Neutrophil (primary cell): Measurements from ENCODE around the gene HDHD5.

Experiments used
- H3K27ac ChIP-seq: fragments of 200-600 bp; sonication (generic); 2 replicates; pipeline ENCODE4 v1.5.1; 2016; ENCODE audit warnings: mild to moderate bottlenecking, moderate library complexity
- H3K27me3 ChIP-seq: fragments of 200-600 bp; sonication (generic); 2 replicates; pipeline ENCODE4 v1.6.0; 2016; ENCODE audit warnings: mild to moderate bottlenecking
- H3K36me3 ChIP-seq: fragments of 200-600 bp; sonication (generic); 2 replicates; pipeline ENCODE4 v1.5.1; 2017
- H3K4me1 ChIP-seq, 2 experiments: fragments of 200-600 bp in 1 of 2; sonication (generic) in 1 of 2; 1 replicate in 1 of 2; 2 replicates in 1 of 2; pipeline versions ENCODE4 v1.5.1 to v1.6.1; 2013 to 2016; ENCODE audit warnings: low read depth in 1 of 2, low read length in 1 of 2, mild to moderate bottlenecking in 1 of 2, moderate library complexity in 1 of 2; ENCODE audit not compliant: control insufficient read depth in 1 of 2, insufficient read depth in 1 of 2
- H3K4me3 ChIP-seq, 2 experiments: fragments of 200-600 bp in 1 of 2; sonication (generic) in 1 of 2; 1 replicate in 1 of 2; 2 replicates in 1 of 2; pipeline ENCODE4 v1.5.1; 2013 to 2016; ENCODE audit warnings: low read depth in 1 of 2, low read length in 1 of 2, mild to moderate bottlenecking in 1 of 2, moderate library complexity in 1 of 2
- H3K9me3 ChIP-seq: fragments of 200-600 bp; sonication (generic); 2 replicates; pipeline ENCODE4 v1.5.1; 2016
- CTCF ChIP-seq: fragments of 200-600 bp; sonication (generic); IDR thresholded peaks from 2 replicates; pipeline ENCODE4 v1.5.1; 2016; ENCODE audit warnings: antibody characterized with exemption

Gene HDHD5

DNA sequence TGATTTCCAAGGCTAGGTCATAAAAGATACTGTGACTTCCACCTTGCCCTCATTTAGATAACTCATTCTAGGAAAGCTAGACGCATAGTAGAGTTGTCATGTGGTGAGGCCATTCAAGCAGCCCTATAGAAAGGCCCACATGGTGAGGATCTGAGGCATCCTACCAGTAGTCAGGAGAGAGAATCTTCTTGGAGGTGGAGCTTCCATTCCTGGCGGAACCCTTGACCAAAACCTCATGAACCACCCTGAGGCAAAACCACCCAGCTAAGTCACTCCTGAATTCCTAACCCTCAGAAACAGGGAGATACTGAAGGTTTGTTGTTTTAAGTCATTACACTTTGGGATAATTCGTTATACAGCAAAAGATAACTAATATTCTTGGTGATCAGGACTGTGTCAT is 2.9 kb upstream of the HDHD5 start:
- H3K9me3 ChIP-seq = no peaks in the 10 kb centered on the region
- H3K27me3 ChIP-seq = no peaks in the 10 kb centered on the region
- no peak overlapping the region for H3K27ac ChIP-seq
- no peak overlapping the region for H3K4me3 ChIP-seq
- no peak for TF ChIP-seq CTCF
- no peaks in the 10 kb centered on the region for H3K36me3 ChIP-seq
- peaks cover 20 to 22% of the 10 kb centered on the region in 2 experiments for H3K4me1 ChIP-seq

- Histone ChIP-seq H3K27me3 (no peaks in the 10 kb centered on the region), H3K27ac (peak overlapping the region; percentile 64), H3K4me1 (peaks cover 20 to 27% of the 10 kb centered on the region in 2 experiments), H3K4me3 (peak overlapping the region; percentile 86 to 94), H3K9me3 (no peaks in the 10 kb centered on the region), H3K36me3 (no peaks in the 10 kb centered on the region)
- TF ChIP-seq CTCF = no peak
Observed at GRCh38 chr22:17159504-17159951, 451 bp upstream of the HDHD5 start.

DNA sequence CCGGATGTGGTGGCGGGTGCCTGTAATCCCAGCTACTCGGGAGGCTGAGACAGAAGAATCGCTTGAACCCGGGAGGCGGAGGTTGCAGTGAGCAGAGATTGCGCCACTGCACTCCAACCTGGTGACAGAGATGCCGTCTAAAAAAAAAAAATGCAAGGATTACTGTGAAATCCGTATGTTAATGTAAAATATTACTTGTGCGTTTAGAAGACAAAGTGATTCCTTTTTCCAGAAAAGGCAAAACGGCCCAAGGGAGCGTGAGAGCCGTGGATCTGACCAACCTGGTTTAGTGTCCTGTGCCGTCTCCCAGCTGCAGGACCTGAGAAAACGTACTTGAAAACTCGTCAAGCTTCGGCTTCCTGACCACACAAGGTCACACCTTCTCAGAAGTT is 905 bp downstream of the HDHD5 start:
- H3K4me1 ChIP-seq = peaks cover 20 to 27% of the 10 kb centered on the region in 2 experiments
- H3K27ac ChIP-seq = peak overlapping the region; percentile 64
- peak overlapping the region; percentile 86 to 94 for H3K4me3 ChIP-seq
- H3K27me3 ChIP-seq = no peaks in the 10 kb centered on the region
- H3K36me3 ChIP-seq = no peaks in the 10 kb centered on the region
- TF ChIP-seq CTCF = no peak
- no peaks in the 10 kb centered on the region for H3K9me3 ChIP-seq

GRCh38 chr22:17157714-17158113 is 1.4 kb downstream of the HDHD5 start:
- TF ChIP-seq CTCF = no peak
- no peaks in the 10 kb centered on the region for H3K27me3 ChIP-seq
- H3K9me3 ChIP-seq = no peaks in the 10 kb centered on the region
- no peak overlapping the region for H3K27ac ChIP-seq
- H3K36me3 ChIP-seq = no peaks in the 10 kb centered on the region
- H3K4me3 ChIP-seq = peak overlapping the region in 1 of 2 experiments; percentile 94
- peaks cover 20 to 27% of the 10 kb centered on the region in 2 experiments for H3K4me1 ChIP-seq

DNA sequence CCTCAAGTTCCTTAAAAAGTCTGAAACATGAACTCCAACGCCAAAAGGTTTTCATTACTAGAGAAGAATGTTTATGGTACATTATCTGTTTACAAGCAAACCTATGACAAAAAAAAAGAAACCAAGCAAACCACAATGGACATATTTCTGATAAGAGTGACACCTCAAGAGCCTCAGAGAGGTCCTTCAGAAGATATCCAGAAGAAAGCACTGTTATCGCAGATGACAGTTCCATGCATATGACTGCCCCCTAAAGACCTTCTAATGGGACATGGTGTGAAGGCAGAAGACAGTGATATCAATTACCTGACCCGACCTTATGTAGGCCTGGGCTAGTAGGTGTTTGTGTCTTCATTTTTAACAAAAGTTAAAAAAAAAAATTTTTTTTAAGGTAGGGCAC is 3.1 kb downstream of the HDHD5 start:
- H3K27ac ChIP-seq = no peak overlapping the region
- no peak overlapping the region for H3K4me3 ChIP-seq
- H3K36me3 ChIP-seq = no peaks in the 10 kb centered on the region
- H3K4me1 ChIP-seq = peaks cover 20 to 27% of the 10 kb centered on the region in 2 experiments
- H3K9me3 ChIP-seq = no peaks in the 10 kb centered on the region
- TF ChIP-seq CTCF = no peak
- H3K27me3 ChIP-seq = no peaks in the 10 kb centered on the region

DNA sequence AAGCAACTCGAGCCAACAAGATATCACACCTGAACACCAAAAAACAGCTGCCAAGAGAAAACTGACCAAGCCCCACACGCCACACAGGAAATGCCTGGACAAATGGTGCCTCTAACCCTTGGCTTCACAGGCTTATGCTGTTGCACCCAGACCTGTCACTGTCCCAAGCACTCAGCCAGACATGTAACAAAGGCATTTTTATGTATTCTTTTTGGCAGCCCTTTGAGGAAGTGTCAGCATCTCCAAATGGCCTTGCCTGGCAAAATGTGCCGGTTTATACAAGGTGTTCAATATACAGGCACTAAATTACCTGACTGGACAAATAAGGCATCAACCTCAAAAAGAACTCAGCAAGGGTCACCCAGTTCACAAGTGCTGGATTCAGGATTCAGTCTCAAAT is 6.1 kb downstream of the HDHD5 start:
- no peak for TF ChIP-seq CTCF
- H3K4me3 ChIP-seq = no peak overlapping the region
- peaks cover 8 to 14% of the 10 kb centered on the region in 2 experiments for H3K4me1 ChIP-seq

More for the DNA sequence above, 6.1 kb downstream of the HDHD5 start:
- Histone ChIP-seq H3K27me3 (no peaks in the 10 kb centered on the region), H3K9me3 (no peaks in the 10 kb centered on the region), H3K27ac (no peak overlapping the region), H3K36me3 (no peaks in the 10 kb centered on the region)
